ENCODE measurements around the gene ZNF213. TPM values are rescaled to one million over a fixed set of nuclear protein-coding genes. Genes with fewer than 3 reads are reported as not detected.

ZNF213 gene
- total and polyA plus RNA-seq, 3 experiments from 2014 or later: 3.8 to 10.5 (median 10.4) TPM

DNA sequence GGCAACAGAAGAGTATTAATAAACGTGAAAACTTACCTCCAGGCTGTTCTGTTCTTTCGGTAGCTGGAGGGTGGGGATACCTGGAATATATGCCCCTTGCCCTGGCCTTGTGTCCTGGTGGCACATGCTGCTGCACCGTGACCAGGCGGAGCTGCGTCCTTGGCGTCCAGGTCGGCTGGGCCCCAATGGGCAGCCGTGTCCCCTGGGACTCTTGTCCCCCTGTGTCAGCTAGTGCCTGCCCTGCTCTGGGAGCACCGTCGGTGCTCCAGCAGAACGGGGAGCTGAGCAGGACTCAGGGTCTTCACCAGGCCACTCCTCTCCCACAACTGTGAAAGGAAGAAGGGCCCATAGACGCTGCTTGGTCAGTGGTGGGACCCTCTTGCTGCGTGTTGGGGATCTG is 7.9 kb downstream of the ZNF213 start:
- Histone ChIP-seq H3K4me1 (ENCODE audit: insufficient read depth, low read length) (no peaks in the 10 kb centered on the region), H3K4me3 (ENCODE audit: low read length) (no peak overlapping the region), H3K9me3 (ENCODE audit: low read length) (no peaks in the 10 kb centered on the region), H3K27ac (ENCODE audit: low read depth, low read length) (no peak overlapping the region), H3K27me3 (ENCODE audit: insufficient read depth, low read length, poor library complexity, severe bottlenecking) (no peaks in the 10 kb centered on the region), H3K36me3 (ENCODE audit: insufficient read depth, low read length) (no peaks in the 10 kb centered on the region)
- Mint-ChIP-seq H3K4me3 (no peak overlapping the region), H3K9me3 (no peaks in the 10 kb centered on the region), H3K27ac (no peak overlapping the region), H3K36me3 (peaks cover 0 to 42% (median 4%) of the 10 kb centered on the region in 3 donors), H3K27me3 (no peaks in the 10 kb centered on the region), H3K4me1 (peaks cover 0 to 4% (median 0%) of the 10 kb centered on the region in 3 donors)
- DNase-seq: no peak
- ChIA-PET POLR2A (no interaction called here), CTCF (interaction anchor here (0.5 to 11.0 kb wide), 2 partner anchors 10 to 73 kb away, joined by 3 to 123 read pairs; partner anchors contain the start of gene ZNF213)

DNA sequence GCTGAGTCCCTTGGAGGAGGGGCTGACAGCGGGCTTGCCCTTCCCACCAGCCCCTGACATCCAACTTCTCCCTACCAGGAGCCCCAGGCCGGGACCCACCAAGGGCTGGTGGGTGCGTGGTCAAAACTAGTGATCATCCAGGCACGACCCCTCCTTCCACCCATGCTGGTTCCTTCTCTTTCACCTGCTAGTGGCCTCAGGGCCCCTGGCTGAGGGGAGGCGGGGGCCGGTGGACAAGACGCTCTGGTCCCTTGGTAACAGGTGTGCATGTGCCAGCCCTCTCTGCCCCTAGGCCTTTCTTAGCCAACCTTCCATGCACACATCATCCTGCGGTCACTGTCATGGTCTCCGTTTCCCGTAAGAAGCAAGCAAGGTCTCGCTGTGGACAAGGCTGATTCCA is 8.4 kb downstream of the ZNF213 start:
- ChIA-PET POLR2A (no interaction called here), CTCF (interaction anchor here (1.1 to 11.0 kb wide), 2 partner anchors 11 to 139 kb away, joined by 3 to 123 read pairs; partner anchors contain the start of gene ZNF213)
- H3K4me1 Mint-ChIP-seq: peaks cover 0 to 4% (median 0%) of the 10 kb centered on the region in 3 donors

DNA sequence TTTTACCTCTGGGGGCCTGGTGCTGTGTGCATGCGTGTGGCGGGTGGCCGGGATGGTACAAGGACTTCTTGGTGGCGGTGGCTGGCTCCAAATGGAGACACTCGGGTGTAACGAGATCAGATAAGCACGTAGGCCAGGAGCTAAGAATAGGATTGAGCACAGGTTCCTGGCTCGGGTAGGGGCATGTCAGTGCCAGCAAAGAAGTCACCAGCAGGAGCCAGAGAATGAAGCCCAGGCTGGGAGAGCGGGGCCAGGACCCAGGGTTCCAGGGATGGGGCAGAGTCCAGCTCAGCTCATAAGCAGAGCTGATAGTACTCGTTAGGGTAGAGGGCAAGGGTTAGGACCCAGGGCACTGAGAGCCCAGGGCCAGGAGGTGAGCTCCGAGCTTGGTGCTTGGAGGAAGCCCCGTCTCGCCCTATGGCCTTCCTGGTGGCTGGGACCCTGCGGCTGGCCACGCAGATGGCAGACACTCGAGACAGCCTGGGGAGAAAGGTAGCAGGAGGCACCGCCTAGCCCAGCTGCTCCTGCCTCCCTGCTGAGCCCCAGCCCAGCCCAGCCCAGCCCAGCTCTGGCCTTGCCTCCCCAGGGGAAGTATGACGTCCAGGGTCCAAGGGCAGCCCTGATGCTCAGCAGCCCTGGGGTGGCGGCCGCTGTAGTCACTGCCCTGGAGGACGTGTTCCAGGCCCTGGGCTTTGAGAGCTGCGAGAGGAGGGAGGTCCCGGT is 8.9 kb downstream of the ZNF213 start:
- Histone ChIP-seq H3K9me3 (ENCODE audit: low read length) (no peaks in the 10 kb centered on the region), H3K27ac (ENCODE audit: low read depth, low read length) (no peak overlapping the region), H3K36me3 (ENCODE audit: insufficient read depth, low read length) (no peaks in the 10 kb centered on the region), H3K27me3 (ENCODE audit: insufficient read depth, low read length, poor library complexity, severe bottlenecking) (no peaks in the 10 kb centered on the region), H3K4me3 (ENCODE audit: low read length) (no peak overlapping the region), H3K4me1 (ENCODE audit: insufficient read depth, low read length) (no peaks in the 10 kb centered on the region)
- Mint-ChIP-seq H3K27me3 (no peaks in the 10 kb centered on the region), H3K4me1 (peaks cover 0 to 4% (median under 1%) of the 10 kb centered on the region in 3 donors), H3K36me3 (peaks cover 0 to 36% (median 4%) of the 10 kb centered on the region in 3 donors), H3K27ac (no peak overlapping the region), H3K9me3 (no peaks in the 10 kb centered on the region), H3K4me3 (peak overlapping the region in 1 of 7 donors; percentile 18)
- ChIA-PET CTCF (interaction anchor here (1.1 to 11.0 kb wide), 2 partner anchors 11 to 140 kb away, joined by 3 to 123 read pairs; partner anchors contain the start of gene ZNF213), POLR2A (interaction anchor here (1.0 kb wide), 1 partner anchor 14 kb away, joined by 6 read pairs; no protein-coding TSS in a partner anchor)
- DNase-seq: no peak

More for the DNA sequence above, 8.4 kb downstream of the ZNF213 start:
- no peak for DNase-seq
- H3K27me3 ChIP-seq (ENCODE audit: insufficient read depth, low read length, poor library complexity, severe bottlenecking): no peaks in the 10 kb centered on the region
- H3K27ac Mint-ChIP-seq: no peak overlapping the region
- peaks cover 0 to 38% (median 4%) of the 10 kb centered on the region in 3 donors for H3K36me3 Mint-ChIP-seq
- H3K4me3 ChIP-seq (ENCODE audit: low read length): no peak overlapping the region
- H3K27ac ChIP-seq (ENCODE audit: low read depth, low read length): no peak overlapping the region
- H3K27me3 Mint-ChIP-seq: no peaks in the 10 kb centered on the region
- H3K9me3 ChIP-seq (ENCODE audit: low read length): no peaks in the 10 kb centered on the region
- H3K4me1 ChIP-seq (ENCODE audit: insufficient read depth, low read length): no peaks in the 10 kb centered on the region
- H3K9me3 Mint-ChIP-seq: no peaks in the 10 kb centered on the region
- H3K4me3 Mint-ChIP-seq: peak overlapping the region in 1 of 7 donors; percentile 18
- no peaks in the 10 kb centered on the region for H3K36me3 ChIP-seq (ENCODE audit: insufficient read depth, low read length)

DNA sequence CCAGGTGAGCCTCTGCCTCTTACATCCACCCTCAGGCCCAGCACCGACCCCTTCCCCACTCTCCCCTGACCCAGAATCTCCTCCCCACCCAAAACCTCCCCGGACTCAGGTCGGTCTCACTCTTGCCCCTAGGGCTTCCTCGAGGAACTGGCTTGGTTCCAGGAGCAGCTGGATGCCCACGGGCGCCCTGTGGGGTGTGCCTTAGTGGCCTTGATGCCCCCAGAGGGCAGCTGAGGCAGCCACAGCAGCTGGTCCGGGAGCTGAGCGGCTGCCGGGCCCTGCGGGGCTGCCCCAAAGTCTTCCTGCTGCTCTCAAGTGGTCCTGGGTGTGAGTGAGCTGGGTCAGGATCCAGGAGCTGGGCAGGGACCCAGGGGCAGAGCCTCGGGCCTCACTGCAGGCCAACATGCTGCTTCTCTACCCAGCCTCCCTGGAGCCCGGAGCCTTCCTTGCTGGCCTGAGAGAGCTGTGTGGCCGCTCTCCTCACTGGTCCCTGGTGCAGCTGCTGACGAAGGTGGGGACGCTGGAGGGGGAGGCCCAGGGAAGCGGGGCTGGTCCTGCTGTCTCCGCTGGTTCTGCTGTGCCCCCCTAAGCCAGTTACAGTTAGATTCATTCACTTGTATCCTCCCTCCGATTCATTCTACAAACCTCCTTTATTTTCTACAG is 9.6 kb downstream of the ZNF213 start:
- ChIA-PET CTCF (interaction anchor here (1.1 to 11.0 kb wide), 2 partner anchors 12 to 141 kb away, joined by 3 to 123 read pairs; partner anchors contain the start of gene ZNF213), POLR2A (interaction anchor here (1.0 kb wide), 1 partner anchor 14 kb away, joined by 6 read pairs; no protein-coding TSS in a partner anchor)
- Histone ChIP-seq H3K36me3 (ENCODE audit: insufficient read depth, low read length) (no peaks in the 10 kb centered on the region), H3K4me3 (ENCODE audit: low read length) (no peak overlapping the region), H3K27ac (ENCODE audit: low read depth, low read length) (no peak overlapping the region), H3K4me1 (ENCODE audit: insufficient read depth, low read length) (peaks cover 4% of the 10 kb centered on the region), H3K27me3 (ENCODE audit: insufficient read depth, low read length, poor library complexity, severe bottlenecking) (no peaks in the 10 kb centered on the region), H3K9me3 (ENCODE audit: low read length) (no peaks in the 10 kb centered on the region)
- DNase-seq: no peak
- H3K27ac Mint-ChIP-seq: peak overlapping the region in 1 of 8 donors; percentile 60
- H3K9me3 Mint-ChIP-seq: no peaks in the 10 kb centered on the region
- H3K4me1 Mint-ChIP-seq: peaks cover 5% of the 10 kb centered on the region in 3 donors
- H3K36me3 Mint-ChIP-seq: peaks cover 0 to 30% (median 4%) of the 10 kb centered on the region in 3 donors
- H3K27me3 Mint-ChIP-seq: no peaks in the 10 kb centered on the region
- no peak overlapping the region for H3K4me3 Mint-ChIP-seq

DNA sequence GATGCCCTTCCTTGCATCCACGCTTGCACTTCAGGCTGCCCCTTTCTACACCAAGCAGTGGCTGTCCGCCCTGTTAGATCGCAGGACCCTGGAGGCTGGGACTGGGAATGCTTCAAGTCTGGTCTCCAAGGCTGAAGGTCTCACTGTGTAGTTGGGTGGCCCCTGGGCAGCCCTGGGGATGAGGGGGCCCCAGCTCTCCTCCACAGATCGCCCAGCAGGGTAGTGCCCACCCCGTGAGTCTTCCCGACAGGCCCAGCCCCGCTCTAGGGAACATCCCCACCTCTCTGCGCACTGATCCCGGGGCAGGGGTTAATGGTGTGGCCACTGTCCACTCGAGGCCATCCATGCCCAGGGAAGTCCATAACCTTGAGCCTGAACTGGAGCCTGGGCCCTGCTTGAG is 10.3 kb downstream of the ZNF213 start:
- Mint-ChIP-seq H3K4me3 (no peak overlapping the region), H3K27me3 (no peaks in the 10 kb centered on the region), H3K36me3 (peaks cover 0 to 24% (median 4%) of the 10 kb centered on the region in 3 donors), H3K27ac (peak overlapping the region in 1 of 8 donors; percentile 47), H3K4me1 (peaks cover 5 to 12% (median 10%) of the 10 kb centered on the region in 3 donors), H3K9me3 (no peaks in the 10 kb centered on the region)
- DNase-seq: no peak
- CTCF ChIA-PET: interaction anchor here (11.0 kb wide), 1 partner anchor 13 kb away, joined by 123 read pairs; the partner anchor contains the start of gene ZNF213
- Histone ChIP-seq H3K36me3 (ENCODE audit: insufficient read depth, low read length) (no peaks in the 10 kb centered on the region), H3K9me3 (ENCODE audit: low read length) (no peaks in the 10 kb centered on the region), H3K4me1 (ENCODE audit: insufficient read depth, low read length) (peaks cover 9% of the 10 kb centered on the region), H3K27me3 (ENCODE audit: insufficient read depth, low read length, poor library complexity, severe bottlenecking) (no peaks in the 10 kb centered on the region), H3K27ac (ENCODE audit: low read depth, low read length) (no peak overlapping the region), H3K4me3 (ENCODE audit: low read length) (no peak overlapping the region)
- POLR2A ChIA-PET: no interaction called here

DNA sequence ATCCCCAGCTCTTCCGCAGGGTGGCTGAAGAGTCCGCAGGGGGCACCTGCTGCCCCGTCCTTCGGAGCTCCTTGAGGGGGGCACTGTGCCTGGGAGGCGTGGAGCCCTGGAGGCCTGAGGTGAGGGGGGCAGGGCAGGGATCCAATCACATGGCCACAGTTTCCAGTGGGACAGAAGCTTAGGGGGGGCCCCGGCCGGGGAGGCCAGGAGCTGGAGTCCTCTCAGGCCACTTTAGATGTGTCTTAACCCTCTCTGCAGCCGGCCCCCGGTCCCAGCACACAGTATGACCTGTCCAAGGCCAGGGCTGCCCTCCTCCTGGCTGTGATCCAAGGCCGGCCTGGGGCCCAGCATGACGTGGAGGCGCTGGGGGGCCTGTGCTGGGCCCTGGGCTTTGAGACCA is 10.8 kb downstream of the ZNF213 start:
- ChIA-PET CTCF (interaction anchor here (11.0 kb wide), 1 partner anchor 13 kb away, joined by 123 read pairs; the partner anchor contains the start of gene ZNF213), POLR2A (no interaction called here)
- H3K4me3 Mint-ChIP-seq: no peak overlapping the region
- H3K27ac Mint-ChIP-seq: no peak overlapping the region
- H3K9me3 ChIP-seq (ENCODE audit: low read length): no peaks in the 10 kb centered on the region
- peaks cover 0 to 2% (median 0%) of the 10 kb centered on the region in 5 donors for H3K9me3 Mint-ChIP-seq
- no peak overlapping the region for H3K27ac ChIP-seq (ENCODE audit: low read depth, low read length)
- peaks cover 10% of the 10 kb centered on the region for H3K4me1 ChIP-seq (ENCODE audit: insufficient read depth, low read length)
- H3K27me3 Mint-ChIP-seq: peaks cover 0 to 3% of the 10 kb centered on the region in 2 donors
- H3K4me1 Mint-ChIP-seq: peaks cover 7 to 15% (median 13%) of the 10 kb centered on the region in 3 donors
- no peak overlapping the region for H3K4me3 ChIP-seq (ENCODE audit: low read length)
- DNase-seq: no peak
- no peaks in the 10 kb centered on the region for H3K36me3 ChIP-seq (ENCODE audit: insufficient read depth, low read length)
- H3K36me3 Mint-ChIP-seq: peaks cover 0 to 22% (median 4%) of the 10 kb centered on the region in 3 donors
- no peaks in the 10 kb centered on the region for H3K27me3 ChIP-seq (ENCODE audit: insufficient read depth, low read length, poor library complexity, severe bottlenecking)

DNA sequence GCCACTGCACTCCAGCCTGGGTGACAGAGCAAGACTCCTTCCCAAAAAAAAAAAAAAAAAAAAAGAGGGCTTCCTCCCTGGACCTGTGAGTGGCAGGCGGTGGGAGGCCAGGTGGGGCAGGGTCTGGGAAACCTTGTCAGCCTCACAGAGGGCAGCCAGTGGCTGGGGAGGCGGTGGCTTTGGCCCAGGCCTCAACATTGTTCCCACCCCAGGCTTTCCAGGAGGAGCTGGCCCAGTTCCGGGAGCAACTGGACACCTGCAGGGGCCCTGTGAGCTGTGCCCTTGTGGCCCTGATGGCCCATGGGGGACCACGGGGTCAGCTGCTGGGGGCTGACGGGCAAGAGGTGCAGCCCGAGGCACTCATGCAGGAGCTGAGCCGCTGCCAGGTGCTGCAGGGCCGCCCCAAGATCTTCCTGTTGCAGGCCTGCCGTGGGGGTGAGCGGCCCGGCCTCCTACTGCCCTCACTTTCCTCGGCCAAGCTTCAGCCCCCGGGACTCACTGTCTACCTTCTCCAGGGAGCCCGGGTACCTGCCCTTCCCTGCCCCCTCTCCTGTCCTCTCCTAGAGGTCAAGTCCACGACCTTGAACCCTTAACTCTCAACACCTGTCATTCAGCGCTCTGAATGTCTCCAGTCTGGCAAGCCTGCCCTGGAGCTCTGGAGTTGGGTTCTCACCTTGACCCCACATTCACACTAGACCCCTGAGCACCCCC is 12.4 kb downstream of the ZNF213 start:
- Mint-ChIP-seq H3K4me1 (peaks cover 16 to 28% (median 23%) of the 10 kb centered on the region in 3 donors), H3K36me3 (peaks cover 0 to 14% (median 3%) of the 10 kb centered on the region in 3 donors), H3K4me3 (no peak overlapping the region), H3K27ac (no peak overlapping the region), H3K27me3 (peaks cover 0 to 11% of the 10 kb centered on the region in 2 donors), H3K9me3 (peaks cover 0 to 6% (median 5%) of the 10 kb centered on the region in 5 donors)
- CTCF ChIA-PET: interaction anchor here (0.7 to 11.0 kb wide), 3 partner anchors 15 to 137 kb away, joined by 3 to 123 read pairs (median 4); partner anchors contain the start of gene ZNF213
- no peaks in the 10 kb centered on the region for H3K36me3 ChIP-seq (ENCODE audit: insufficient read depth, low read length)
- H3K4me3 ChIP-seq (ENCODE audit: low read length): no peak overlapping the region
- H3K4me1 ChIP-seq (ENCODE audit: insufficient read depth, low read length): peaks cover 17% of the 10 kb centered on the region
- no peak for DNase-seq
- no peaks in the 10 kb centered on the region for H3K9me3 ChIP-seq (ENCODE audit: low read length)
- H3K27me3 ChIP-seq (ENCODE audit: insufficient read depth, low read length, poor library complexity, severe bottlenecking): no peaks in the 10 kb centered on the region
- POLR2A ChIA-PET: interaction anchor here (0.6 to 1.5 kb wide), 4 partner anchors 11 to 390 kb away, joined by 3 to 6 read pairs (median 4); partner anchors contain the start of gene ZNF213
- H3K27ac ChIP-seq (ENCODE audit: low read depth, low read length): no peak overlapping the region

Data from CD8-positive, alpha-beta memory T cell (primary cell).